K562 (cell line): ENCODE measurements around the gene TARBP1. TPM values are rescaled to one million over a fixed set of nuclear protein-coding genes. Genes with fewer than 3 reads are reported as not detected.

Source experiments
- ATAC-seq: fragments of 200-7000 bp; cut with Tn5 transposase; 3 replicates; pipeline ENCODE4 v1.9.1; 2020; ENCODE audit warnings: moderate library complexity
- BruUV-seq: library from RNA; stranded (reverse); fragments of 400-500 nt; replicated peaks from 2 replicates; lab custom pipeline; 2021; lab: Mats Ljungman, UMichigan
- CTCF ChIA-PET: fragments of 300-600 bp; formaldehyde crosslinking; extraction: SDS; loops from one replicate; lab custom pipeline; 2021; ENCODE audit warnings: low intra/inter-chr PET ratio; lab: Yijun Ruan, JAX
- POLR2A ChIA-PET: fragments of 300-600, 350-650 bp; sonication (Branson Sonifier 250); formaldehyde crosslinking; extraction: SDS; loops from one replicate; lab custom pipeline; 2021; ENCODE audit warnings: antibody characterized with exemption, inconsistent platforms; lab: Yijun Ruan, JAX
- DNase-seq, 4 experiments: peaks; one replicate each; pipeline versions ENCODE4 v3.0.0 to v3.0.0-alpha.2; 2011 to 2018; ENCODE audit warnings: low spot score in 3 of 4, mixed read lengths in 3 of 4; ENCODE audit errors: extremely low read depth in 1 of 4
- FAIRE-seq: peaks from 2 replicates; lab custom pipeline; 2011; peaks lifted over from hg19 to GRCh38; lab: Jason Lieb, UNC
- H2AFZ ChIP-seq: 2 replicates; pipeline ENCODE4 v1.6.0; 2011; ENCODE audit warnings: low read depth, low read length, control low read depth, inconsistent platforms
- H3K27ac ChIP-seq: fragments of 200-600 bp; 3 replicates; pipeline ENCODE4 v1.8.0; 2011; ENCODE audit warnings: low read depth, mild to moderate bottlenecking, control low read depth, inconsistent platforms, low read length, moderate library complexity, mixed read lengths; ENCODE audit errors: extremely low read depth
- H3K27me3 ChIP-seq, 2 experiments: fragments of 300-600 bp in 1 of 2; 2 replicates in 1 of 2; 3 replicates in 1 of 2; pipeline versions ENCODE4 v1.6.0 to v1.8.0; 2011; ENCODE audit warnings: inconsistent platforms in 2 of 2, low read length in 2 of 2, mild to moderate bottlenecking in 1 of 2, mixed read lengths in 1 of 2, moderate library complexity in 1 of 2; ENCODE audit not compliant: control insufficient read depth in 2 of 2, insufficient read depth in 2 of 2
- H3K36me3 ChIP-seq: fragments of 300-600 bp; 3 replicates; pipeline ENCODE4 v1.8.0; 2011; ENCODE audit warnings: mild to moderate bottlenecking, low read length, inconsistent platforms; ENCODE audit not compliant: control insufficient read depth, insufficient read depth
- H3K4me1 ChIP-seq, 2 experiments: fragments of 200-600 bp in 1 of 2; replicated peaks in 1 of 2; 2 replicates in 1 of 2; 3 replicates in 1 of 2; pipeline versions ENCODE4 v1.5.1 to v1.8.0; 2011; ENCODE audit warnings: inconsistent platforms in 2 of 2, low read length in 2 of 2, mild to moderate bottlenecking in 1 of 2, mixed read lengths in 1 of 2, moderate library complexity in 1 of 2; ENCODE audit not compliant: control insufficient read depth in 2 of 2, insufficient read depth in 2 of 2
- H3K4me2 ChIP-seq: 2 replicates; pipeline ENCODE4 v1.6.1; 2011; ENCODE audit warnings: low read length, control low read depth, inconsistent platforms, mixed read lengths; ENCODE audit not compliant: insufficient read depth
- H3K4me3 ChIP-seq: fragments of 200-600 bp; sonication (generic), shearing (Covaris generic); 2 replicates; pipeline ENCODE4 v1.5.1; 2016; ENCODE audit warnings: control low read depth, inconsistent platforms
- H3K79me2 ChIP-seq: fragments of 200-600 bp; 3 replicates; pipeline ENCODE4 v1.8.0; 2011; ENCODE audit warnings: low read length, inconsistent platforms; ENCODE audit not compliant: control insufficient read depth, insufficient read depth
- H3K9ac ChIP-seq, 2 experiments: 2 replicates each; pipeline versions ENCODE4 v1.6.0 to v1.6.1; 2011; ENCODE audit warnings: low read depth in 2 of 2, low read length in 2 of 2, control low read depth in 1 of 2, inconsistent platforms in 1 of 2, mild to moderate bottlenecking in 1 of 2, mixed read lengths in 1 of 2; ENCODE audit not compliant: insufficient read depth in 1 of 2
- H3K9me1 ChIP-seq: one replicate; pipeline ENCODE4 v1.6.0; 2011; ENCODE audit warnings: inconsistent platforms, mild to moderate bottlenecking, low read length, moderate library complexity; ENCODE audit not compliant: control insufficient read depth, insufficient read depth
- H3K9me3 ChIP-seq: replicated peaks from 2 replicates; pipeline ENCODE4 v1.5.1; 2011; ENCODE audit warnings: low read depth, low read length, inconsistent platforms; ENCODE audit not compliant: control insufficient read depth, insufficient read depth
- H4K20me1 ChIP-seq: replicated peaks from 2 replicates; pipeline ENCODE4 v1.6.1; 2011; ENCODE audit warnings: low read length, inconsistent platforms, mixed read lengths; ENCODE audit not compliant: control insufficient read depth, insufficient read depth
- CBX3 ChIP-seq, 2 experiments: IDR thresholded peaks; 1 replicate in 1 of 2; 2 replicates in 1 of 2; pipeline ENCODE4 v1.6.1; 2012; ENCODE audit warnings: inconsistent platforms in 2 of 2, low read length in 2 of 2, borderline replicate concordance in 1 of 2, control low read depth in 1 of 2
- DNMT1 ChIP-seq: fragments of 450-650 bp; IDR thresholded peaks from 2 replicates; pipeline ENCODE4 v1.6.1; 2016; ENCODE audit warnings: antibody characterized with exemption, mild to moderate bottlenecking
- EGR1 ChIP-seq: fragments of 450-650 bp; conservative IDR thresholded peaks from 2 replicates; pipeline ENCODE4 v1.6.1; 2017; ENCODE audit warnings: mild to moderate bottlenecking
- FUS ChIP-seq: fragments of 200-400 bp; formaldehyde crosslinking; optimal IDR thresholded peaks from 2 replicates; pipeline ENCODE3; 2017; ENCODE audit warnings: low read depth, low read length
- HDGF ChIP-seq: fragments of 450-650 bp; IDR thresholded peaks from 2 replicates; pipeline ENCODE4 v1.6.1; 2016
- RUNX1 ChIP-seq: sonication (generic); IDR thresholded peaks from 2 replicates; pipeline ENCODE4 v1.6.1; 2016; ENCODE audit warnings: antibody characterized with exemption, low read depth
- SIN3B ChIP-seq: fragments of 450-650 bp; IDR thresholded peaks from 2 replicates; pipeline ENCODE4 v1.6.1; 2017; ENCODE audit warnings: low read depth, mild to moderate bottlenecking, moderate library complexity
- ZNF224 ChIP-seq: sonication (generic); formaldehyde crosslinking; IDR thresholded peaks from 2 replicates; pipeline ENCODE4 v1.8.0; 2022; ENCODE audit warnings: mild to moderate bottlenecking, missing genetic modification reagents
- ZNF780A ChIP-seq: fragments of 250-450 bp; sonication (Bioruptor Pico); IDR thresholded peaks from 2 replicates; pipeline ENCODE4 v1.5.0; 2021; ENCODE audit warnings: mild to moderate bottlenecking
- WGBS: fragments of 100-300 bp; shearing (Covaris generic); methylation state at CpG from one replicate; pipeline ENCODE4 v1.1.6; 2016; ENCODE audit warnings: low coverage, mixed read lengths; ENCODE audit not compliant: insufficient coverage; ENCODE audit errors: missing lambda C conversion rate; 5-methylcytosine and 5-hydroxymethylcytosine counted together
- in situ Hi-C: fragments of 300-500 bp; cut with MboI; formaldehyde crosslinking; loops from 4 replicates; pipeline ENCODE4 v1.15.0; 2018; ENCODE audit warnings: inconsistent platforms, mixed read lengths
- intact Hi-C: fragments of 100-400 bp; cut with micrococcal nuclease; formaldehyde crosslinking; loops from 2 replicates; pipeline ENCODE4 v1.14.2; 2022
- polyA plus RNA-seq, 8 experiments: library from polyadenylated mRNA; depleted of rRNA in 4 of 8; stranded (reverse) in 5 of 8; unstranded in 3 of 8; fragments of >200 nt; fragmentation: Nextera tagmentation in 2 of 8; fragmentation: Illumina TruSeq in 1 of 8; extraction: Ambion mirVana in 2 of 8; extraction: Trizol in 1 of 8; gene quantifications; 2 replicates each; pipeline versions ENCODE4 v1.2.1 to v1.2.3, GENCODE V29; 2011 to 2014; ENCODE audit warnings: inconsistent platforms in 1 of 8, missing spikeins in 1 of 8
- total RNA-seq, 7 experiments: library from RNA; depleted of rRNA in 6 of 7; stranded (reverse); fragments of >200 nt in 6 of 7; fragmentation: Illumina TruSeq in 2 of 7; extraction: Trizol in 2 of 7; gene quantifications; 2 replicates each; pipeline versions ENCODE4 v1.2.1 to v1.2.3, GENCODE V29; 2011 to 2021; ENCODE audit warnings: low replicate concordance in 1 of 7
- TF ChIP-seq, protein P1 (sequence below), 2 experiments: fragments of 150-350 bp in 1 of 2; IDR thresholded peaks; 2 replicates each; pipeline ENCODE4 v1.6.1; 2012 to 2016; ENCODE audit warnings: low read depth in 2 of 2, low read length in 2 of 2, mild to moderate bottlenecking in 1 of 2, moderate library complexity in 1 of 2
- TF ChIP-seq, protein P2 (sequence below): fragments of 450-650 bp; IDR thresholded peaks from 2 replicates; pipeline ENCODE4 v1.6.1; 2018; ENCODE audit not compliant: partially characterized antibody
- TF ChIP-seq, protein P3 (sequence below): sonication (generic); formaldehyde crosslinking; IDR thresholded peaks from 2 replicates; pipeline ENCODE4 v1.8.0; 2022; ENCODE audit warnings: missing genetic modification reagents, mild to moderate bottlenecking, borderline replicate concordance
- TF ChIP-seq, protein P4 (sequence below): fragments of 250-450 bp; sonication (Bioruptor Pico); IDR thresholded peaks from 2 replicates; pipeline ENCODE4 v1.4.0; 2020; ENCODE audit warnings: mild to moderate bottlenecking, moderate library complexity

Gene TARBP1
- total and polyA plus RNA-seq, 9 of the 15 experiments (the other 6 are each of a cell fraction or from before 2014, with no cell fraction given): 8.8 to 48.0 (median 22.9) TPM

DNA sequence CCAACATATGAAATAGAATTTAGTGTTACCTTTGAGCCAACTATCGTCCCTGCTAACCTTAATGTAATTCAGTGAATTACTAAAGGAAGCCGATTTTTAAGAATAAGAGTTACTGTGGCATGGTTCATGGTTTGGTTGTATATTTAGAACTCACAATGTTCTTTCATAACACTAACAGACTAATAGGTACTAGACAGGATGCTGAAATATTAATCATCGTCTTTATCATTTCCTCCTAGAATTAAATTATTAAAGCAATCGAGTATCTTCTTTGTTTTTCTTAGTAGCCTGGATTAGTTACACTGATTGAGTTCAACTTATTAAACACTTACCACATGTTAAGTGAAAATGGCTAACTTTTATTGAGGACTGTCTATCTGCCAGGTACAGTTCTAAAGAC is 47.7 kb downstream of the TARBP1 start:
- Histone ChIP-seq H4K20me1 (no peaks in the 10 kb centered on the region), H3K36me3 (peaks cover 34% of the 10 kb centered on the region; the same call in 1 of the 3 replicates), H3K4me2 (no peak overlapping the region), H3K4me1 (peaks cover 0 to 11% of the 10 kb centered on the region in 2 experiments; a peak in 3 of 5 replicates), H3K27me3 (no peaks in the 10 kb centered on the region), H3K9ac (no peak overlapping the region), H3K9me3 (no peaks in the 10 kb centered on the region), H3K4me3 (no peak overlapping the region), H3K27ac (no peak overlapping the region), H3K9me1 (no peaks in the 10 kb centered on the region), H3K79me2 (no peaks in the 10 kb centered on the region), H2AFZ (no peak overlapping the region)
- 69% methylated on average over 4 of the region's 4 CpGs for WGBS
- no peak for DNase-seq
- FAIRE-seq: no peak
- ATAC-seq: no peak
- in situ Hi-C loops: no loop called here
- CTCF ChIA-PET: interaction anchor here (0.7 kb wide), 1 partner anchor 673 kb away, joined by 3 read pairs; no protein-coding TSS in a partner anchor
- intact Hi-C loops: no loop called here
- TF ChIP-seq ZNF224 (CRISPR knock-in tag) (no peak), DNMT1 (no peak), RUNX1 (no peak), FUS (no peak), SIN3B (no peak), ZNF780A (CRISPR knock-in tag) (no peak), CBX3 (IDR thresholded peaks at IDR 0.05; ENCODE audit: borderline replicate concordance in 1 of 2, low read length in 2 of 2) (no peak), HDGF (no peak), EGR1 (no peak)
- TF ChIP-seq, protein P1, sequence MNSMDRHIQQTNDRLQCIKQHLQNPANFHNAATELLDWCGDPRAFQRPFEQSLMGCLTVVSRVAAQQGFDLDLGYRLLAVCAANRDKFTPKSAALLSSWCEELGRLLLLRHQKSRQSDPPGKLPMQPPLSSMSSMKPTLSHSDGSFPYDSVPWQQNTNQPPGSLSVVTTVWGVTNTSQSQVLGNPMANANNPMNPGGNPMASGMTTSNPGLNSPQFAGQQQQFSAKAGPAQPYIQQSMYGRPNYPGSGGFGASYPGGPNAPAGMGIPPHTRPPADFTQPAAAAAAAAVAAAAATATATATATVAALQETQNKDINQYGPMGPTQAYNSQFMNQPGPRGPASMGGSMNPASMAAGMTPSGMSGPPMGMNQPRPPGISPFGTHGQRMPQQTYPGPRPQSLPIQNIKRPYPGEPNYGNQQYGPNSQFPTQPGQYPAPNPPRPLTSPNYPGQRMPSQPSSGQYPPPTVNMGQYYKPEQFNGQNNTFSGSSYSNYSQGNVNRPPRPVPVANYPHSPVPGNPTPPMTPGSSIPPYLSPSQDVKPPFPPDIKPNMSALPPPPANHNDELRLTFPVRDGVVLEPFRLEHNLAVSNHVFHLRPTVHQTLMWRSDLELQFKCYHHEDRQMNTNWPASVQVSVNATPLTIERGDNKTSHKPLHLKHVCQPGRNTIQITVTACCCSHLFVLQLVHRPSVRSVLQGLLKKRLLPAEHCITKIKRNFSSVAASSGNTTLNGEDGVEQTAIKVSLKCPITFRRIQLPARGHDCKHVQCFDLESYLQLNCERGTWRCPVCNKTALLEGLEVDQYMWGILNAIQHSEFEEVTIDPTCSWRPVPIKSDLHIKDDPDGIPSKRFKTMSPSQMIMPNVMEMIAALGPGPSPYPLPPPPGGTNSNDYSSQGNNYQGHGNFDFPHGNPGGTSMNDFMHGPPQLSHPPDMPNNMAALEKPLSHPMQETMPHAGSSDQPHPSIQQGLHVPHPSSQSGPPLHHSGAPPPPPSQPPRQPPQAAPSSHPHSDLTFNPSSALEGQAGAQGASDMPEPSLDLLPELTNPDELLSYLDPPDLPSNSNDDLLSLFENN (IDR thresholded peaks at IDR 0.05; ENCODE audit: low read depth in 2 of 2, low read length in 2 of 2): no peak
- TF ChIP-seq, protein P2, sequence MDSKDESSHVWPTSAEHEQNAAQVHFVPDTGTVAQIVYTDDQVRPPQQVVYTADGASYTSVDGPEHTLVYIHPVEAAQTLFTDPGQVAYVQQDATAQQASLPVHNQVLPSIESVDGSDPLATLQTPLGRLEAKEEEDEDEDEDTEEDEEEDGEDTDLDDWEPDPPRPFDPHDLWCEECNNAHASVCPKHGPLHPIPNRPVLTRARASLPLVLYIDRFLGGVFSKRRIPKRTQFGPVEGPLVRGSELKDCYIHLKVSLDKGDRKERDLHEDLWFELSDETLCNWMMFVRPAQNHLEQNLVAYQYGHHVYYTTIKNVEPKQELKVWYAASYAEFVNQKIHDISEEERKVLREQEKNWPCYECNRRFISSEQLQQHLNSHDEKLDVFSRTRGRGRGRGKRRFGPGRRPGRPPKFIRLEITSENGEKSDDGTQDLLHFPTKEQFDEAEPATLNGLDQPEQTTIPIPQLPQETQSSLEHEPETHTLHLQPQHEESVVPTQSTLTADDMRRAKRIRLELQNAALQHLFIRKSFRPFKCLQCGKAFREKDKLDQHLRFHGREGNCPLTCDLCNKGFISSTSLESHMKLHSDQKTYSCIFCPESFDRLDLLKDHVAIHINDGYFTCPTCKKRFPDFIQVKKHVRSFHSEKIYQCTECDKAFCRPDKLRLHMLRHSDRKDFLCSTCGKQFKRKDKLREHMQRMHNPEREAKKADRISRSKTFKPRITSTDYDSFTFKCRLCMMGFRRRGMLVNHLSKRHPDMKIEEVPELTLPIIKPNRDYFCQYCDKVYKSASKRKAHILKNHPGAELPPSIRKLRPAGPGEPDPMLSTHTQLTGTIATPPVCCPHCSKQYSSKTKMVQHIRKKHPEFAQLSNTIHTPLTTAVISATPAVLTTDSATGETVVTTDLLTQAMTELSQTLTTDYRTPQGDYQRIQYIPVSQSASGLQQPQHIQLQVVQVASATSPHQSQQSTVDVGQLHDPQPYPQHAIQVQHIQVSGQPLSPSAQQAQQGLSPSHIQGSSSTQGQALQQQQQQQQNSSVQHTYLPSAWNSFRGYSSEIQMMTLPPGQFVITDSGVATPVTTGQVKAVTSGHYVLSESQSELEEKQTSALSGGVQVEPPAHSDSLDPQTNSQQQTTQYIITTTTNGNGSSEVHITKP: no peak
- TF ChIP-seq, protein P3, sequence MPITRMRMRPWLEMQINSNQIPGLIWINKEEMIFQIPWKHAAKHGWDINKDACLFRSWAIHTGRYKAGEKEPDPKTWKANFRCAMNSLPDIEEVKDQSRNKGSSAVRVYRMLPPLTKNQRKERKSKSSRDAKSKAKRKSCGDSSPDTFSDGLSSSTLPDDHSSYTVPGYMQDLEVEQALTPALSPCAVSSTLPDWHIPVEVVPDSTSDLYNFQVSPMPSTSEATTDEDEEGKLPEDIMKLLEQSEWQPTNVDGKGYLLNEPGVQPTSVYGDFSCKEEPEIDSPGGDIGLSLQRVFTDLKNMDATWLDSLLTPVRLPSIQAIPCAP: no peak
- TF ChIP-seq, protein P4, sequence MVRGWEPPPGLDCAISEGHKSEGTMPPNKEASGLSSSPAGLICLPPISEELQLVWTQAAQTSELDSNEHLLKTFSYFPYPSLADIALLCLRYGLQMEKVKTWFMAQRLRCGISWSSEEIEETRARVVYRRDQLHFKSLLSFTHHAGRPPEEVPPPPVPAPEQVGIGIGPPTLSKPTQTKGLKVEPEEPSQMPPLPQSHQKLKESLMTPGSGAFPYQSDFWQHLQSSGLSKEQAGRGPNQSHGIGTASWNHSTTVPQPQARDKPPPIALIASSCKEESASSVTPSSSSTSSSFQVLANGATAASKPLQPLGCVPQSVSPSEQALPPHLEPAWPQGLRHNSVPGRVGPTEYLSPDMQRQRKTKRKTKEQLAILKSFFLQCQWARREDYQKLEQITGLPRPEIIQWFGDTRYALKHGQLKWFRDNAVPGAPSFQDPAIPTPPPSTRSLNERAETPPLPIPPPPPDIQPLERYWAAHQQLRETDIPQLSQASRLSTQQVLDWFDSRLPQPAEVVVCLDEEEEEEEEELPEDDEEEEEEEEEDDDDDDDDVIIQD (CRISPR knock-in tag): no peak
- no TSS peak for BruUV-seq
- POLR2A ChIA-PET: no interaction called here
